Sigmoid colon (tissue), 4 donors: ENCODE results near the gene RASSF4.
A peak's percentile ranks its signal among the peaks of the same experiment; 100 is the strongest.

Experiments used
- EP300 ChIP-seq, 4 donors: sonication (generic); formaldehyde crosslinking; IDR thresholded peaks; one replicate each; pipeline ENCODE4 v1.6.1; 2017; ENCODE audit warnings: antibody characterized with exemption in 4 of 4
- POLR2A ChIP-seq, 2 donors: fragments of 450-650 bp; IDR thresholded peaks; one replicate each; pipeline ENCODE4 v1.6.1; 2016; ENCODE audit warnings: antibody characterized with exemption in 2 of 2, mild to moderate bottlenecking in 2 of 2, moderate library complexity in 2 of 2
- POLR2AphosphoS5 ChIP-seq, 4 donors: sonication (generic); formaldehyde crosslinking; IDR thresholded peaks; one replicate each; pipeline ENCODE4 v1.6.1; 2017; ENCODE audit warnings: antibody characterized with exemption in 4 of 4
- TF ChIP-seq, protein P1 (sequence below), 4 experiments: fragments of 450-650 bp in 3 of 4; fragments of 200-600 bp in 1 of 4; IDR thresholded peaks; one replicate each; pipeline ENCODE4 v1.5.1; 2016 to 2019; ENCODE audit warnings: antibody characterized with exemption in 4 of 4, mild to moderate bottlenecking in 3 of 4, moderate library complexity in 2 of 4

DNA sequence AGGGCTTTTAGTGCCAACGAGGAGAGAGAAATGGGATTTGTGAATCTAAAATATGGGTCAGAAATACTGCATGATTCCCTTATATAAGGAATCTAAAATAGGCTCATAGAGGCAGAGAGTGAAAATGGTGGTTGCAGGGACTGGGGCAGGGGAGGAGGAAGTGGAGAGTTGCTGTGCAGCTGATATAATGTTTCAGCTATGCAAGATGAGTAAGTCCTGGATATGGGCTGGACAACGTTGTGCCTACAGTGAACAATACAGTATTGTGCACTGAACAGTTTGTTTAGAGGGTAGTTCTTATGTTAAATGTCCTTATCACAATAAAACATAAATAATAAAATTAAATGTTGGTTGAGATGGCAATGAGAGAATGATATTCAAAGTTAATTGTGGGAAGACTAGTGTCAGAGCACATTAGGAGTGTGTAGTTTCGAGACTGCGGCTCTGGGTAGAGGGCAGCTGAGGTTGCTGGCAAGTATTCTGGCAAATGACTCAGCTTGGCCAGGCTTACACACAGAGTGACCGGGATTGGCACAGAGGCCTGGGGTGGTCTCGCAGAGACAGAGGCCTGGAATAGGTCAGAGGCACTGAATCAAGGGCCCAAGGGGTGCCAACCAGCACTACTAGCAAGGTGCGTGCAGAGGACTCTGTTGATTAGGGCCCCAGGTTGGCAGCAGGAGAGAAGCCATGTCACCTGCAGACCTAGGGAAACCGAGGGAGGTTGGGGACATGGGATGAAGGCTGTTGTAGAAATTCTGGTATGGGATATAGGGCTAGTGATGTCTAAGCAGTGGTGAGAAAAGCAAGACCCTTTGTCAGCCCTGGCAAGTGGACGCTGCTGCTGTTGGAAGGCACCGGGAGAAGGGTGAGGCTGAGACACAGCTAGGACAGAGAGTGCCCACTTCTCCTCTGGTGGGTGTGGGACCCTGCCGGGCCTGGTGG, 21.8 kb downstream of the RASSF4 start:
- no peak for TF ChIP-seq EP300 (IDR thresholded peaks at IDR 0.05)
- TF ChIP-seq POLR2AphosphoS5 (IDR thresholded peaks at IDR 0.05): peak in 3 of 4 donors; percentile 49 to 59 (median 51)
- TF ChIP-seq POLR2A (IDR thresholded peaks at IDR 0.05): no peak
- TF ChIP-seq, protein P1, sequence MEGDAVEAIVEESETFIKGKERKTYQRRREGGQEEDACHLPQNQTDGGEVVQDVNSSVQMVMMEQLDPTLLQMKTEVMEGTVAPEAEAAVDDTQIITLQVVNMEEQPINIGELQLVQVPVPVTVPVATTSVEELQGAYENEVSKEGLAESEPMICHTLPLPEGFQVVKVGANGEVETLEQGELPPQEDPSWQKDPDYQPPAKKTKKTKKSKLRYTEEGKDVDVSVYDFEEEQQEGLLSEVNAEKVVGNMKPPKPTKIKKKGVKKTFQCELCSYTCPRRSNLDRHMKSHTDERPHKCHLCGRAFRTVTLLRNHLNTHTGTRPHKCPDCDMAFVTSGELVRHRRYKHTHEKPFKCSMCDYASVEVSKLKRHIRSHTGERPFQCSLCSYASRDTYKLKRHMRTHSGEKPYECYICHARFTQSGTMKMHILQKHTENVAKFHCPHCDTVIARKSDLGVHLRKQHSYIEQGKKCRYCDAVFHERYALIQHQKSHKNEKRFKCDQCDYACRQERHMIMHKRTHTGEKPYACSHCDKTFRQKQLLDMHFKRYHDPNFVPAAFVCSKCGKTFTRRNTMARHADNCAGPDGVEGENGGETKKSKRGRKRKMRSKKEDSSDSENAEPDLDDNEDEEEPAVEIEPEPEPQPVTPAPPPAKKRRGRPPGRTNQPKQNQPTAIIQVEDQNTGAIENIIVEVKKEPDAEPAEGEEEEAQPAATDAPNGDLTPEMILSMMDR (IDR thresholded peaks at IDR 0.05): no peak
